PFSK-1 (cell line): ENCODE data around the gene ITGA6.

Source experiments
- POLR2AphosphoS5 ChIP-seq: IDR thresholded peaks from 2 replicates; pipeline ENCODE4 v1.6.1; 2012; ENCODE audit warnings: low read depth, mild to moderate bottlenecking, control low read depth, low read length, moderate library complexity
- TAF1 ChIP-seq: IDR thresholded peaks from 2 replicates; pipeline ENCODE4 v1.6.1; 2012; ENCODE audit warnings: low read length, control low read depth, borderline replicate concordance; ENCODE audit not compliant: insufficient read depth

DNA sequence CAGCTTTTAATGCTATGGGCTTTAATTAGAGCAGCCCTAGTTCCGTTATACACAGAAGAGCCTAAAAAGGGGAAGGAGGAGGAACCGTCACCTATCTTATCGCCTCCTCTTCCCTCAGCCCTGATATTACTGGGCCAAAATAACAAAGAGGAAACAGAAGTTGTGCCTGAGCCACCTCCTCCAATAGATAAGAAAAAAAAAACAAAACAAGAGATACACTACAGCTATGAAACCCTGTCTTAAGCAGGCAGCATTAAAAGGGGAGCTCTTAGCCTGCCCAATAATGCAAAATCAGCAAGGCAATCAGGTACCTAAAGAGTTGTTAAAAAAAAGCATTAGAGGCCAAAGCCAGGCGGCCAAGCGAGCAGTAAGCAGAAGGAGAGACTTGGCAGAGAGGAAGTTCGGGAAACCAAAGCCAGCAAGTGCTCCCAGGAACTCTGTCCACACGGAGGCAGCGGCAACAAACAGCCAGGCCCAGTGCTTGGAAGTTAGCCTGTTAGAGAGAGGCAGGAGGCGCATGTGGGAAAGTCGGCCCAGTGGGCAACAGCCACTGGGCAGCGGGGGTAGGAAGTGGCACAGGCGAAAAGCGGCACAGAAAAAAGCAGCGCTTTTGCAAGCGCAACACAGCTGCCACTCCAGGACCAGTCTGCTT lies 86.7 kb downstream of the ITGA6 start:
- TF ChIP-seq TAF1: no peak
- no peak for TF ChIP-seq POLR2AphosphoS5
